ENCODE data around the gene DUOX2. TPM values are rescaled to one million over a fixed set of nuclear protein-coding genes. Genes with fewer than 3 reads are reported as not detected.

Gene DUOX2
- polyA plus RNA-seq, 1 donor from 2014 or later, result not detected

- peaks cover 88% of the 10 kb centered on the region for H3K27me3 ChIP-seq (ENCODE audit: insufficient read depth, low read depth, low read length)
- peak overlapping the region; percentile 60 for H3K4me3 ChIP-seq (ENCODE audit: low read length)
- H3K79me2 ChIP-seq (replicated peaks; ENCODE audit: insufficient read depth, low read length), result no peaks in the 10 kb centered on the region
- H3K4me2 ChIP-seq (ENCODE audit: low read length), result peak overlapping the region; percentile 19
- H3K9me2 ChIP-seq (ENCODE audit: insufficient read depth, low read length), result no peaks in the 10 kb centered on the region
- H3K27ac ChIP-seq (ENCODE audit: low read length), result no peak overlapping the region
- TF ChIP-seq EZH2 (IDR thresholded peaks at IDR 0.05; ENCODE audit: borderline replicate concordance, insufficient read depth, low read length, poor library complexity, severe bottlenecking) (peak; percentile 81), TAF1 (IDR thresholded peaks at IDR 0.05; ENCODE audit: low read depth) (no peak)
- H2AFZ ChIP-seq (ENCODE audit: low read depth, low read length), result no peak overlapping the region
- no peaks in the 10 kb centered on the region for H3K36me3 ChIP-seq (ENCODE audit: insufficient read depth, low read length)
- H3K9me3 ChIP-seq (ENCODE audit: low read length), result no peaks in the 10 kb centered on the region
- no peak overlapping the region for H3K9ac ChIP-seq (ENCODE audit: low read length)
- no peaks in the 10 kb centered on the region for H4K20me1 ChIP-seq (ENCODE audit: insufficient read depth)
- H3F3A ChIP-seq (ENCODE audit: insufficient read depth, low read length, poor library complexity, severe bottlenecking), result no peaks in the 10 kb centered on the region
These were observed 1.2 kb downstream of the DUOX2 start for GRCh38 chr15:45112591-45113379.

GRCh38 chr15:45112143-45112590, 1.8 kb downstream of the DUOX2 start:
- peak overlapping the region; percentile 19 for H3K4me2 ChIP-seq (ENCODE audit: low read length)
- H3K9me2 ChIP-seq (ENCODE audit: insufficient read depth, low read length), result no peaks in the 10 kb centered on the region
- no peak overlapping the region for H2AFZ ChIP-seq (ENCODE audit: low read depth, low read length)

GRCh38 chr15:45111390-45112142, 2.4 kb downstream of the DUOX2 start:
- H2AFZ ChIP-seq (ENCODE audit: low read depth, low read length), result no peak overlapping the region

More at GRCh38 chr15:45112143-45112590, 1.8 kb downstream of the DUOX2 start:
- no peaks in the 10 kb centered on the region for H3K9me3 ChIP-seq (ENCODE audit: low read length)
- H3K36me3 ChIP-seq (ENCODE audit: insufficient read depth, low read length), result no peaks in the 10 kb centered on the region
- H3K27ac ChIP-seq (ENCODE audit: low read length), result no peak overlapping the region
- H3K4me3 ChIP-seq (ENCODE audit: low read length), result peak overlapping the region; percentile 60
- H3F3A ChIP-seq (ENCODE audit: insufficient read depth, low read length, poor library complexity, severe bottlenecking), result no peaks in the 10 kb centered on the region
- no peaks in the 10 kb centered on the region for H3K79me2 ChIP-seq (replicated peaks; ENCODE audit: insufficient read depth, low read length)
- no peaks in the 10 kb centered on the region for H4K20me1 ChIP-seq (ENCODE audit: insufficient read depth)
- peaks cover 82% of the 10 kb centered on the region for H3K27me3 ChIP-seq (ENCODE audit: insufficient read depth, low read depth, low read length)
- no peak overlapping the region for H3K9ac ChIP-seq (ENCODE audit: low read length)
- TF ChIP-seq RAD21 (conservative IDR thresholded peaks at IDR 0.05), result no peak
- TF ChIP-seq POLR2AphosphoS5 (IDR thresholded peaks at IDR 0.05), result peak; percentile 48

More at GRCh38 chr15:45111390-45112142, 2.4 kb downstream of the DUOX2 start:
- H3K9me2 ChIP-seq (ENCODE audit: insufficient read depth, low read length), result no peaks in the 10 kb centered on the region
- H3K9ac ChIP-seq (ENCODE audit: low read length), result no peak overlapping the region
- H3K27me3 ChIP-seq (ENCODE audit: insufficient read depth, low read depth, low read length), result peaks cover 76% of the 10 kb centered on the region
- TF ChIP-seq MXI1 (conservative IDR thresholded peaks at IDR 0.05; ENCODE audit: poor library complexity, severe bottlenecking), result no peak
- TF ChIP-seq SMC3 (conservative IDR thresholded peaks at IDR 0.05; ENCODE audit: poor library complexity), result no peak
- TF ChIP-seq EP300 (conservative IDR thresholded peaks at IDR 0.05; ENCODE audit: poor library complexity, severe bottlenecking), result no peak
- TF ChIP-seq POLR2AphosphoS5 (IDR thresholded peaks at IDR 0.05), result no peak
- TF ChIP-seq, protein P1, sequence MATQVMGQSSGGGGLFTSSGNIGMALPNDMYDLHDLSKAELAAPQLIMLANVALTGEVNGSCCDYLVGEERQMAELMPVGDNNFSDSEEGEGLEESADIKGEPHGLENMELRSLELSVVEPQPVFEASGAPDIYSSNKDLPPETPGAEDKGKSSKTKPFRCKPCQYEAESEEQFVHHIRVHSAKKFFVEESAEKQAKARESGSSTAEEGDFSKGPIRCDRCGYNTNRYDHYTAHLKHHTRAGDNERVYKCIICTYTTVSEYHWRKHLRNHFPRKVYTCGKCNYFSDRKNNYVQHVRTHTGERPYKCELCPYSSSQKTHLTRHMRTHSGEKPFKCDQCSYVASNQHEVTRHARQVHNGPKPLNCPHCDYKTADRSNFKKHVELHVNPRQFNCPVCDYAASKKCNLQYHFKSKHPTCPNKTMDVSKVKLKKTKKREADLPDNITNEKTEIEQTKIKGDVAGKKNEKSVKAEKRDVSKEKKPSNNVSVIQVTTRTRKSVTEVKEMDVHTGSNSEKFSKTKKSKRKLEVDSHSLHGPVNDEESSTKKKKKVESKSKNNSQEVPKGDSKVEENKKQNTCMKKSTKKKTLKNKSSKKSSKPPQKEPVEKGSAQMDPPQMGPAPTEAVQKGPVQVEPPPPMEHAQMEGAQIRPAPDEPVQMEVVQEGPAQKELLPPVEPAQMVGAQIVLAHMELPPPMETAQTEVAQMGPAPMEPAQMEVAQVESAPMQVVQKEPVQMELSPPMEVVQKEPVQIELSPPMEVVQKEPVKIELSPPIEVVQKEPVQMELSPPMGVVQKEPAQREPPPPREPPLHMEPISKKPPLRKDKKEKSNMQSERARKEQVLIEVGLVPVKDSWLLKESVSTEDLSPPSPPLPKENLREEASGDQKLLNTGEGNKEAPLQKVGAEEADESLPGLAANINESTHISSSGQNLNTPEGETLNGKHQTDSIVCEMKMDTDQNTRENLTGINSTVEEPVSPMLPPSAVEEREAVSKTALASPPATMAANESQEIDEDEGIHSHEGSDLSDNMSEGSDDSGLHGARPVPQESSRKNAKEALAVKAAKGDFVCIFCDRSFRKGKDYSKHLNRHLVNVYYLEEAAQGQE (IDR thresholded peaks at IDR 0.05; ENCODE audit: borderline replicate concordance), result no peak
- TF ChIP-seq TAF1 (IDR thresholded peaks at IDR 0.05; ENCODE audit: low read depth), result no peak
- TF ChIP-seq CTCF (IDR thresholded peaks at IDR 0.05; ENCODE audit: poor library complexity, severe bottlenecking), result no peak
- no peak for TF ChIP-seq EZH2 (IDR thresholded peaks at IDR 0.05; ENCODE audit: borderline replicate concordance, insufficient read depth, low read length, poor library complexity, severe bottlenecking)
- no peak for TF ChIP-seq RAD21 (conservative IDR thresholded peaks at IDR 0.05)
- H3K4me3 ChIP-seq (ENCODE audit: low read length), result no peak overlapping the region
- H3K4me2 ChIP-seq (ENCODE audit: low read length), result no peak overlapping the region
- no peaks in the 10 kb centered on the region for H3K9me3 ChIP-seq (ENCODE audit: low read length)
- no peaks in the 10 kb centered on the region for H4K20me1 ChIP-seq (ENCODE audit: insufficient read depth)
- no peaks in the 10 kb centered on the region for H3F3A ChIP-seq (ENCODE audit: insufficient read depth, low read length, poor library complexity, severe bottlenecking)
- H3K79me2 ChIP-seq (replicated peaks; ENCODE audit: insufficient read depth, low read length), result no peaks in the 10 kb centered on the region
- no peaks in the 10 kb centered on the region for H3K36me3 ChIP-seq (ENCODE audit: insufficient read depth, low read length)
- H3K27ac ChIP-seq (ENCODE audit: low read length), result no peak overlapping the region
